Measurements from ENCODE around the gene ADARB2.

ADARB2 gene

DNA sequence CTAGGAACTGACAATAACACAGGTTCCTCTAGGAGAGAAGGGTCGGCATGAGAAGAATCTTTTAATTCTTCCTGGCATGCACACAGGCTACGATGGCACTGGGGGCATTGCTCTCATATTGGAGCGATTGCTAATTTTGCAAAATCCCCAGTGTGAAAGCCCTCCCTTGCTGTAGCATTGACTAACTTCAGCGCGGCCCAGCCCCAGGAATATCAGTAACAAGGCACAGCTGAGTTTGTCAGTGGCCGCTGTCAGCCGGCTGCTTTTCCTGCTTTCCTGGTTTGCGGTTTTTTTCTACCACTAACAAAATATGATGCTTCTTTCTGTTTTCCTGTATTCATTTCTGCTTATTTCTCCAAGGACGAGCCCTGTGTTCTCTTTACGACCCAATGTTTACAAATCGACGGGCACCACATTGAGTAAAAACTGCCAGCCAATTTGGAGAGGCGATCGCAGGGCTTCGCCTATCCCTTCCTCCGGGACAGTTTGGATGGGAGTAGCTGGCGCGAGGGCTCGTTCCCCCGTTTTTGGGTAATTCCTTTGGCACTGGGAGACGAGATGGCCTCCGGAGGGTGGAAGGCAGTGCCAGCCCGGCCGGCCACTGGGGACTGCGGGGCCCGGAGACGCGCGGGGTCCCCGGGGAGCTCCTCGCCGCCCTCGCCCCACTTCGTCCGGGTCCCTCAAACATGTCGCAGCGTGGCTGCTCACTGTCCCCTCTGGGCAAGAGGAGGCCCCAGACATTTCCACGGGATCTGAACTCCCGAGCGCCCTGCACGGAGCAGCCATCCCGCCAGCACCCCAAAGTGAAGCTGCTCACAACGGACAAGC is 967 bp downstream of the ADARB2 start:
- TF ChIP-seq, protein P1, sequence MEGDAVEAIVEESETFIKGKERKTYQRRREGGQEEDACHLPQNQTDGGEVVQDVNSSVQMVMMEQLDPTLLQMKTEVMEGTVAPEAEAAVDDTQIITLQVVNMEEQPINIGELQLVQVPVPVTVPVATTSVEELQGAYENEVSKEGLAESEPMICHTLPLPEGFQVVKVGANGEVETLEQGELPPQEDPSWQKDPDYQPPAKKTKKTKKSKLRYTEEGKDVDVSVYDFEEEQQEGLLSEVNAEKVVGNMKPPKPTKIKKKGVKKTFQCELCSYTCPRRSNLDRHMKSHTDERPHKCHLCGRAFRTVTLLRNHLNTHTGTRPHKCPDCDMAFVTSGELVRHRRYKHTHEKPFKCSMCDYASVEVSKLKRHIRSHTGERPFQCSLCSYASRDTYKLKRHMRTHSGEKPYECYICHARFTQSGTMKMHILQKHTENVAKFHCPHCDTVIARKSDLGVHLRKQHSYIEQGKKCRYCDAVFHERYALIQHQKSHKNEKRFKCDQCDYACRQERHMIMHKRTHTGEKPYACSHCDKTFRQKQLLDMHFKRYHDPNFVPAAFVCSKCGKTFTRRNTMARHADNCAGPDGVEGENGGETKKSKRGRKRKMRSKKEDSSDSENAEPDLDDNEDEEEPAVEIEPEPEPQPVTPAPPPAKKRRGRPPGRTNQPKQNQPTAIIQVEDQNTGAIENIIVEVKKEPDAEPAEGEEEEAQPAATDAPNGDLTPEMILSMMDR (IDR thresholded peaks at IDR 0.05), result no peak
- TF ChIP-seq ZFX (IDR thresholded peaks at IDR 0.05; ENCODE audit: borderline replicate concordance), result no peak

DNA sequence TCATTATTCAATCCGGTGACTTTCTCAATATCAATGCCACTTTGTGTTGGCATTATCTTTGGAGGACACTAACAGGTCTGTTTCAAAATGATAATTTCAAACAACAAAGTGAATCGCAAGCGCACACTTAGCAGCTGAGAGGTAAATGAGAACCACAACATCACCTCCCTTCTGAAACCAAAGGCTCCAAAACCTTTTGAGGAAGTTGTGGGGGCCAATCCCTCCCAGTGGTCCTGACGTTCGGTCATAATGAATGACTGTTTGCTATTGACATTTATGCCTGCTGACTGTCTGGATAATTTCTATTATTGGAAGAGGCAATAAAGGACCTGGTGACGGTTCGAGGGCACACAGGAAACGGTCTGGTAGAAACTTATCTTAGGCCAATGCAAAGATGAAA is 1.8 kb downstream of the ADARB2 start:
- H3K27ac ChIP-seq, result no peak overlapping the region
- TF ChIP-seq, protein P1 (IDR thresholded peaks at IDR 0.05), result no peak
- TF ChIP-seq ZFX (IDR thresholded peaks at IDR 0.05; ENCODE audit: borderline replicate concordance), result no peak

More for the DNA sequence above, 967 bp downstream of the ADARB2 start:
- no peak overlapping the region for H3K27ac ChIP-seq

DNA sequence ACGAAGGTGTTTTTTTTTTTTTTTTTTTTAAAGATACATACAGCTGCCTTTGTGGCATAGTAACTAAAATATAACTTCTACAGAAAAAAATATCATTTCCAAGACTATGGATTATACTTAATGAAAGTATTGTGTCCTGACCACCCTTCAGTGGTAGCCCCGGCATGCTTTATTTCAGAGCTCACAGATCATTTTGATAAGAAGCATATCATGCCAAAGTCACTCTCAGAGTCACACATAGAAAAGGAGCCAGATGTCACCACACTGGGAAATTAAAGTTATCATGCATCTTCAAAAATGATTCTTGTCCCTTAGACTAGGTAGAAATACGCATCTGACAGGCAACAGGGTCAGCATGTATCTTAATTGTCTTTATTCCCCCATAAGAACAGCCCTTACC is 3.0 kb downstream of the ADARB2 start:
- no peak for TF ChIP-seq ZFX (IDR thresholded peaks at IDR 0.05; ENCODE audit: borderline replicate concordance)
- TF ChIP-seq, protein P1 (IDR thresholded peaks at IDR 0.05), result no peak
- no peak overlapping the region for H3K27ac ChIP-seq

DNA sequence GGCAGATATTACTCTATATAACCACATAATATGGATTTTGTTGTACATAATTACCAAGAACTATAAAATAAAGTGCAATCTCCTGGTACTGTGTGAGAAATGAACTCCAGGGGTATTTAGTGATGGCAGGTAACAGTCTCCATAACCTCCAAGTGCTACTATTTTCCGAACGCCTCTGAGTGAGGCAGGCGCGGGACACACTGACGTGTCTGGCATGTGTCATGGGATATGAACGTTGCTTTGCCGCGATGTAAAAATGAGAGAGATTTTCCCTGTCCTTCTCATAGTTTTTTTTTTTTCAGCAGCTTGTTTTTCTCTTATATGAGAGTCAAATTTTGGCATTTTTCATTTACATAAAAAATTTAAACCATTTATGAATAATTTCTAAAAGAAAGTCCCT is 3.6 kb downstream of the ADARB2 start:
- H3K27ac ChIP-seq, result no peak overlapping the region
- TF ChIP-seq ZFX (IDR thresholded peaks at IDR 0.05; ENCODE audit: borderline replicate concordance), result no peak
- TF ChIP-seq, protein P1 (IDR thresholded peaks at IDR 0.05), result no peak

DNA sequence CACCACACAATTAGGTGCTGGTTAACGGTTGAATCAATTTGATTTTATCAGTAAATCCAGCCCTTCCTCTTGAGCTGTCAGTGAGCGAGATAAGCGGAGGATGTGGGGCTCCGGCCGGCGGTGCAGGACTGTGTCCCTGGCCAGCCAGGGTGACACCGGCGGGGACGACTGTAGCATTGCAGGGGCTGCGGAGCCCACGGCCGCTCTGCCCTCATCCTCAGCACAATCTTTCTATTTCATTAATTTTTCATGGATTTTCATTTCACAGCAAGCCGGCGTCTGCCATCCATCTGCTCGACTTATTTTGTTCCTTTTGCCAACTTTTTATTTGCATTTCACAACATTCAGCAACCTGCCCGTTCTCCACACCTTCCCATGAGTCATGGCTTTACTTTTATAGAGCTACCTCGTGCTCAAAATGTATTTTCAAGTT is 4.7 kb downstream of the ADARB2 start:
- no peak overlapping the region for H3K27ac ChIP-seq
- no peak for TF ChIP-seq ZFX (IDR thresholded peaks at IDR 0.05; ENCODE audit: borderline replicate concordance)
- TF ChIP-seq, protein P1 (IDR thresholded peaks at IDR 0.05), result no peak

DNA sequence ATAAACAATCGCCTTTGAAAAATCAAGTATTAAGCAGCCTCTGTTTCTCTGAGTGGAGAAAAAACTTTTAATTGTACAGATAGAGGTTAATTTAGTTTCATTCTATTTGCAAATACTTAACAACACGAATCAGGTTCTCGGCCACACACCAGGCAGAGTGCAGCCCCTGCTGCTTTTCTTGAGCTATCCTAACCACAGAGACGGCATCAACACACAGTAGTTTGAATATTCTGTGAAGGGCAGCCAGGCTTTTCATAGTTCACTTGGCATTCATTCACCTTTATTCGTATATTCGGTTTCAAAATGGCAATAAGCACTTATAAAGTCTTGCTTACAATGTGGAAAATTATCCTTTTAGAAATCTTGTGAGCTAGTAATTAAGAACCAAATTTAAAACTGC is 5.7 kb downstream of the ADARB2 start:
- TF ChIP-seq, protein P1 (IDR thresholded peaks at IDR 0.05), result no peak
- TF ChIP-seq ZFX (IDR thresholded peaks at IDR 0.05; ENCODE audit: borderline replicate concordance), result no peak
- no peak overlapping the region for H3K27ac ChIP-seq

DNA sequence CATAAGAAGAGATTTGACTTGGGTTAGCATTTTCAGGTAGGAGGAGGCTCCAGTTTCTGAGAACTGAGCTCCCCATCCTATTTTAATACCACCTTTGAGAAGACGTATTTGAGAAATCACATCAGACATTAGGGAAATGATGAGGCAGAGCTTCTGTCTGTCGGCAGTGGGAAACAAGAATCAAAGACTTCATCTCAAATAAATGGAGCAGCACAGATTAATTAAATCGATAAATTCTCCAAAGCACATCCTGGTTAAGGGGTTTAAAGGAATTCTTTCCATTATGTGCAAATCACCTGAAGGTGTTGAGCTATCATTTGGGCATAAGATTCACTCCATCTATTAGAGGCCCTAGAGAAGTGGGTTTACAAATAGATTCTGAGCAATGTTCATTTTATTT is 7.6 kb downstream of the ADARB2 start:
- H3K27ac ChIP-seq, result no peak overlapping the region
- TF ChIP-seq, protein P1 (IDR thresholded peaks at IDR 0.05), result no peak
- TF ChIP-seq ZFX (IDR thresholded peaks at IDR 0.05; ENCODE audit: borderline replicate concordance), result no peak
